ENCODE data around the gene SMC1B. TPM values are rescaled to one million over a fixed set of nuclear protein-coding genes. Genes with fewer than 3 reads are reported as not detected.
"Not testable (repeated sequence)": the region's sequence is repeated elsewhere in the genome, so short reads cannot be mapped to it uniquely, and the experiment has no call there.

SMC1B gene
- total RNA-seq, 1 donor from 2014 or later, result not detected

DNA sequence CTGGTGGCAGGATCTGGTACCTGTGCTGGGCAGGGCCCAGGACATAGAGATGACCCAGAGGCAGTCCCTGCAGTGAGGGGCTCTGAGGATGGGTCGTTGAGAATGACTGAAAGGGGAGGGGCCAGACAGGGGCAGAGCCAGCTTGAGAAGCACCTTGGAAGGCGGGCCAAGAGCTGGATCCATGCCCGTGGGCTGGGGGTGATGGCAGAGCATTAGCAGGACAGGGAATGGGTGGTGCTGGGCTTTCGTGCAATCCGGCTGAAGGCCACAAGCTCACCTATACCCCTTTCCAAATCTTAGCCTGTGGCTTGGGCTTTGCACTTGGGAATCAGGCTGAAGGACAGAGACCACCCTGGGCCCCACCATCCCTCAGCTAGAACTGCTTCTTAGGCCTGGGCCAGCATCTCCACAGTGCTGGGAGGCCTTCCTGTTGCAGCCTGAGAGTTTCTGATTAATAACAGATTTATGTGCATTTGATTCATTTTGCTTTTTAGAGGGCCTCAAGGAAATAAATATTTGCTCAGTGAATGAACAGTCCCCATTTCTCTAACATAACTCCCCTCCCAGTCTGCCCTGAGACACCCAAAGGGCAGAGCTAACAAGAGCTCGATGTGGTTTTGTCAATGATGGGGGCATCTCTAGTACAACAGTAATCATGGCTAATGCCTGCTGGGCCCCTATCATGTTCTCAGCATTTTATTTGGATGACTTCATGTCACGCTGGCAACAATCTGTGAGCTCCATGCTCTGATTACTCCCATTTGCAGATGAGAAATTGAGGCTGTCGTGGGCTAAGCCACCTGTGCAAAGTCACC, 39.4 kb upstream of the SMC1B start:
- DNase-seq (ENCODE audit: low spot score in 2 of 2, unreplicated experiment in 2 of 2), result no peak
- H3K27ac Mint-ChIP-seq, result peak overlapping the region; percentile 33
- TF ChIP-seq, protein P1, sequence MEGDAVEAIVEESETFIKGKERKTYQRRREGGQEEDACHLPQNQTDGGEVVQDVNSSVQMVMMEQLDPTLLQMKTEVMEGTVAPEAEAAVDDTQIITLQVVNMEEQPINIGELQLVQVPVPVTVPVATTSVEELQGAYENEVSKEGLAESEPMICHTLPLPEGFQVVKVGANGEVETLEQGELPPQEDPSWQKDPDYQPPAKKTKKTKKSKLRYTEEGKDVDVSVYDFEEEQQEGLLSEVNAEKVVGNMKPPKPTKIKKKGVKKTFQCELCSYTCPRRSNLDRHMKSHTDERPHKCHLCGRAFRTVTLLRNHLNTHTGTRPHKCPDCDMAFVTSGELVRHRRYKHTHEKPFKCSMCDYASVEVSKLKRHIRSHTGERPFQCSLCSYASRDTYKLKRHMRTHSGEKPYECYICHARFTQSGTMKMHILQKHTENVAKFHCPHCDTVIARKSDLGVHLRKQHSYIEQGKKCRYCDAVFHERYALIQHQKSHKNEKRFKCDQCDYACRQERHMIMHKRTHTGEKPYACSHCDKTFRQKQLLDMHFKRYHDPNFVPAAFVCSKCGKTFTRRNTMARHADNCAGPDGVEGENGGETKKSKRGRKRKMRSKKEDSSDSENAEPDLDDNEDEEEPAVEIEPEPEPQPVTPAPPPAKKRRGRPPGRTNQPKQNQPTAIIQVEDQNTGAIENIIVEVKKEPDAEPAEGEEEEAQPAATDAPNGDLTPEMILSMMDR (IDR thresholded peaks at IDR 0.05; ENCODE audit: unreplicated experiment), result no peak
- no peak overlapping the region for H3K4me3 Mint-ChIP-seq
- peaks cover 50% of the 10 kb centered on the region for H3K4me1 Mint-ChIP-seq
- H3K27me3 Mint-ChIP-seq (ENCODE audit: low read depth), result no peaks in the 10 kb centered on the region
- no peaks in the 10 kb centered on the region for H3K36me3 Mint-ChIP-seq
- H3K9me3 Mint-ChIP-seq, result no peaks in the 10 kb centered on the region

GRCh38 chr22:45451972-45452371, 38.6 kb upstream of the SMC1B start:
- no peaks in the 10 kb centered on the region for H3K36me3 Mint-ChIP-seq
- TF ChIP-seq, protein P1 (IDR thresholded peaks at IDR 0.05; ENCODE audit: unreplicated experiment), result no peak
- H3K4me3 Mint-ChIP-seq, result no peak overlapping the region
- H3K27me3 Mint-ChIP-seq (ENCODE audit: low read depth), result no peaks in the 10 kb centered on the region
- peak overlapping the region; percentile 28 for H3K27ac Mint-ChIP-seq
- no peak for DNase-seq (ENCODE audit: low spot score in 2 of 2, unreplicated experiment in 2 of 2)
- H3K4me1 Mint-ChIP-seq, result peaks cover 50% of the 10 kb centered on the region
- H3K9me3 Mint-ChIP-seq, result no peaks in the 10 kb centered on the region

DNA sequence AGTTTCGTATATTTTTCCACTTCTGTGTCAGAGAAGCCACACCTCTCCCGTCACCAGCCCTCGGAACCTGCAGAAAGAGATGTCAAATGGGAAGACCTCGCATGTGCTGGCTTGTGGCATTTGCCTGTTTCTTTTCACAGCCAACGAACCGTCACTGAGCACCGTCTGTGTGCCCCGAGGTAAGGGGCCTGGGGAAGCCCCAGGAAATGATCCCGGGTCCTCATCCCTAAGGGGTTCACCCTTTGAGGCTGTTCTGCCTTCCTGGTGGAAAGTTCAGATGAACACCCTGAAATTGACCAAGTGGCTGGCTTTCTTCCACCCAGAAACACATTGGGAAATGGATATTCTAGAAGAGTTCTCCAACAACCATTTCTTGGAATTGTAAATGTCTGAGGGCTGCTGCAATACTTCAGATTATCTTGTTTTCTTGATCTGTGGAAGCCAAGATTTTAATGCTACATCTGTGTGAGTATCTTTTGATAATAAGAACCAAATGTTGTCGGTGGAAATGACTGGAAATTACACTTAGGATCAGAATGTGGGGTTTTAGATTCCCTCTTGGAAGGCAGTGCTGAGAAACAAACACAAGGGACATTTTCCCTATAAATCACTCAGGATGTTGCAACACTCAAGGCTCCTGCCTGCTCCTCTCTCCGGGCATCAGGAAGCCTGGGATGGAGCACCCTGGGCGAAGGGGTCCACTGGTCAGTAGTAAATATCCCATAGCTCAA, 37.7 kb upstream of the SMC1B start:
- TF ChIP-seq, protein P1 (IDR thresholded peaks at IDR 0.05; ENCODE audit: unreplicated experiment), result no peak
- Mint-ChIP-seq H3K4me3 (no peak overlapping the region), H3K4me1 (peaks cover 50% of the 10 kb centered on the region), H3K27ac (peak overlapping the region; percentile 70), H3K27me3 (ENCODE audit: low read depth) (no peaks in the 10 kb centered on the region), H3K36me3 (no peaks in the 10 kb centered on the region), H3K9me3 (no peaks in the 10 kb centered on the region)
- DNase-seq (ENCODE audit: low spot score in 2 of 2, unreplicated experiment in 2 of 2), result no peak

DNA sequence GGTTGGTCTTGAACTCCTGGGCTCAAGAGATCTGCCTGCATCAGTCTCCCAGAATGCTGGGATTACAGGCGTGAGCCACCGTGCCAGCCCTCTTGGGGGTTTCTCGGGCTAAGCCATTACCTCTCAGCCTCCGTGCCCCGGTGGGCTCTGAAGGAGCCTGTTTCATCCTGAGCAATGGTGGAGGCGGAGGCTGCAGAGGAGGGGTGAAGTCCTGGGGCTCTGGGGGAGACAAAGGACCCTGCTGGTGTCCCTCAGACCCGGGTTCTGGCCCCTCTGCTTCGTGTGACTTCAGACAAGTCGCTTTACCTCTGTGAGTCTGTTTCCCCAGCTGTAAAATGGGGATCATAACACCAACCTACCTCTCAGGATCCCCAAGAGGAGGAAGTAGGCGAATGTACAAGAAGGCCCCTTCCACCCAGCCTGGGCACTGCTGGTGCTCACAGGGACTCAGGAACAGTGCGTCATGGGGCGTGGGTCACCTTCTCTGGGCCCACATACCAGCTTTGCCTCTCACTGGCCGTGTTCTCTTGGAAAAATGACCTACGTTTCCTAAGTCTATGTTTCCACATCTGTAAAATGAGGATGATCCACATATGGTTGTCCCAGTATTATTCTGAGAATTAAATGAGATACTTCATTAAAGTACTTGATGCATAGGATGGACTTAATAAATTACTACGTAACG, 36.8 kb upstream of the SMC1B start:
- Mint-ChIP-seq H3K36me3 (no peaks in the 10 kb centered on the region), H3K4me3 (no peak overlapping the region), H3K4me1 (peaks cover 46% of the 10 kb centered on the region), H3K27me3 (ENCODE audit: low read depth) (no peaks in the 10 kb centered on the region), H3K9me3 (no peaks in the 10 kb centered on the region), H3K27ac (peak overlapping the region; percentile 70)
- TF ChIP-seq, protein P1 (IDR thresholded peaks at IDR 0.05; ENCODE audit: unreplicated experiment), result no peak
- DNase-seq (ENCODE audit: low spot score in 2 of 2, unreplicated experiment in 2 of 2), result no peak

DNA sequence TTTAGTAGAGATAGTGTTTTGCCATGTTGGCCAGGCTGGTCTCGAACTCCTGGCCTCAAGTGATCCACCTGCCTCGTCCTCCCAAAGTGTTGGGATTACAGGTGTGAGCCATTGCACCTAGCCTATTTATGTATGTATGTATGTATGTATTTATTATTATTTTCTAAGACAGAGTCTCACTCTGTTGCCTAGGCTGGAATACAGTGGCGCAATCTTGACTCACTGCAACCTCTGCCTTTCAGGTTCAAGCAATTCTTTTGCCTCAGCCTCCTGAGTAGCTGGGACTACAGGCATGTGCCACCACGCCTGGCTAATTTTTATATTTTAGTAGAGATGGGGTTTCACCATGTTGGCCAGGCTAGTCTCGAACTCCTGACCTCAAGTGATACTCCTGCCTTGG, 36.0 kb upstream of the SMC1B start:
- not testable (repeated sequence) for H3K9me3 Mint-ChIP-seq; H3K36me3 Mint-ChIP-seq; H3K27me3 Mint-ChIP-seq (ENCODE audit: low read depth); DNase-seq (ENCODE audit: low spot score in 2 of 2, unreplicated experiment in 2 of 2); H3K4me3 Mint-ChIP-seq; H3K27ac Mint-ChIP-seq
- H3K4me1 Mint-ChIP-seq, result peaks cover 44% of the 10 kb centered on the region

GRCh38 chr22:45448431-45448830, 35.0 kb upstream of the SMC1B start:
- H3K27ac Mint-ChIP-seq, result no peak overlapping the region
- H3K36me3 Mint-ChIP-seq, result no peaks in the 10 kb centered on the region
- no peaks in the 10 kb centered on the region for H3K9me3 Mint-ChIP-seq
- no peak overlapping the region for H3K4me3 Mint-ChIP-seq
- DNase-seq (ENCODE audit: low spot score in 2 of 2, unreplicated experiment in 2 of 2), result no peak
- H3K4me1 Mint-ChIP-seq, result peaks cover 45% of the 10 kb centered on the region
- H3K27me3 Mint-ChIP-seq (ENCODE audit: low read depth), result no peaks in the 10 kb centered on the region
- TF ChIP-seq, protein P1 (IDR thresholded peaks at IDR 0.05; ENCODE audit: unreplicated experiment), result no peak

DNA sequence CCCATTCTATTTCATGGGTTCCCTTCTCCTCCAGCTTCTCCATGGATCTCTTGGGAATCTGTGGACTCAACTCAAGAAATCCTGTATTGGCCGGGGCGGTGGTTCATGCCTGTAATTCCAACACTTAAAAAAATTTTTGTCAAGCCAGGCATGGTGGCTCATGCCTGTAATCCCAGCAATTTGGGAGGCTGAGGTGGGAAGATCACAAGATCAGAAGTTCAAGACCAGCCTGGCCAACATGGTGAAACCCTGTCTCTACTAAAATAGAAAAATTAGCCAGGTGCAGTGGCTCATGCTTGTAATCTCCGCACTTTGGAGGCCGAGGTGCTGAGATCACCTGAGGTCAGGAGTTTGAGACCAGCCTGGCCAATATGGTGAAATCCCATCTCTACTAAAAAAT, 34.2 kb upstream of the SMC1B start:
- H3K4me1 Mint-ChIP-seq, result peaks cover 39% of the 10 kb centered on the region
- H3K36me3 Mint-ChIP-seq; H3K4me3 Mint-ChIP-seq; H3K27me3 Mint-ChIP-seq (ENCODE audit: low read depth); H3K9me3 Mint-ChIP-seq; H3K27ac Mint-ChIP-seq; DNase-seq (ENCODE audit: low spot score in 2 of 2, unreplicated experiment in 2 of 2): not testable (repeated sequence)

Data from mesothelial cell of epicardium (in vitro differentiated cells).